HEK293 (cell line): ENCODE measurements around the gene ERICH4.
A peak's percentile ranks its signal among the peaks of the same experiment; 100 is the strongest.

Experiments used
- CTCF ChIA-PET: fragments of 350-600 bp; formaldehyde crosslinking; extraction: SDS; loops from one replicate; lab custom pipeline; 2021; ENCODE audit warnings: antibody characterized with exemption; lab: Yijun Ruan, JAX
- POLR2A ChIA-PET: fragments of 300-600 bp; formaldehyde crosslinking; extraction: SDS; loops from one replicate; lab custom pipeline; 2020; ENCODE audit warnings: antibody characterized with exemption, inconsistent platforms; lab: Yijun Ruan, JAX
- H3K27ac ChIP-seq: fragments of 200-500 bp; sonication (Bioruptor generic); 2 replicates; pipeline ENCODE4 v1.5.1; 2014; ENCODE audit warnings: low read depth, low read length, control low read depth, inconsistent platforms; ENCODE audit errors: extremely low read depth
- H3K36me3 ChIP-seq, 2 experiments: fragments of 200-500 bp in 1 of 2; sonication (Bioruptor generic) in 1 of 2; 1 replicate in 1 of 2; 2 replicates in 1 of 2; pipeline ENCODE4 v1.5.1; 2014 to 2017; ENCODE audit warnings: inconsistent platforms in 2 of 2, low read length in 2 of 2; ENCODE audit not compliant: control insufficient read depth in 2 of 2, insufficient read depth in 1 of 2
- H3K4me1 ChIP-seq: fragments of 200-500 bp; sonication (Bioruptor generic); 2 replicates; pipeline ENCODE4 v1.5.1; 2014; ENCODE audit warnings: mild to moderate bottlenecking, low read length, inconsistent platforms; ENCODE audit not compliant: control insufficient read depth, insufficient read depth
- H3K4me3 ChIP-seq: 2 replicates; pipeline ENCODE4 v1.5.1; 2011; ENCODE audit warnings: low read depth, mild to moderate bottlenecking, control low read depth, low read length, moderate library complexity
- H3K9me3 ChIP-seq: fragments of 200-500 bp; sonication (Bioruptor generic); 2 replicates; pipeline ENCODE4 v1.5.1; 2014; ENCODE audit warnings: low read depth, low read length, inconsistent platforms; ENCODE audit not compliant: control insufficient read depth, insufficient read depth
- BCL11A ChIP-seq: fragments of 450-650 bp; formaldehyde crosslinking; IDR thresholded peaks from 2 replicates; pipeline ENCODE4 v1.5.1; 2016; ENCODE audit warnings: low read depth, missing biosample characterization, missing genetic modification characterization
- GLI2 ChIP-seq: fragments of 450-650 bp; formaldehyde crosslinking; IDR thresholded peaks from 2 replicates; pipeline ENCODE4; 2017; ENCODE audit warnings: missing biosample characterization, missing genetic modification characterization, low read depth, borderline replicate concordance
- HOXA7 ChIP-seq: sonication (generic); formaldehyde crosslinking; IDR thresholded peaks from 2 replicates; pipeline ENCODE4 v1.8.1; 2022; ENCODE audit warnings: missing genetic modification reagents, borderline replicate concordance
- SCRT1 ChIP-seq: fragments of 450-650 bp; formaldehyde crosslinking; IDR thresholded peaks from 2 replicates; pipeline ENCODE4 v1.5.1; 2016; ENCODE audit warnings: missing biosample characterization, missing genetic modification characterization, borderline replicate concordance
- SCRT2 ChIP-seq: fragments of 450-650 bp; formaldehyde crosslinking; IDR thresholded peaks from 2 replicates; pipeline ENCODE4 v1.5.1; 2016; ENCODE audit warnings: missing biosample characterization, missing genetic modification characterization
- ZBTB1 ChIP-seq: fragments of 450-650 bp; formaldehyde crosslinking; IDR thresholded peaks from 2 replicates; pipeline ENCODE4 v1.5.1; 2016; ENCODE audit warnings: missing biosample characterization, missing genetic modification characterization
- ZBTB20 ChIP-seq: fragments of 450-650 bp; formaldehyde crosslinking; IDR thresholded peaks from 2 replicates; pipeline ENCODE4 v1.5.1; 2016; ENCODE audit warnings: missing biosample characterization, missing genetic modification characterization
- ZNF112 ChIP-seq: fragments of 450-650 bp; formaldehyde crosslinking; IDR thresholded peaks from 2 replicates; pipeline ENCODE4 v1.5.0; 2017; ENCODE audit warnings: missing biosample characterization, missing genetic modification characterization
- ZNF169 ChIP-seq: fragments of 450-650 bp; formaldehyde crosslinking; IDR thresholded peaks from 2 replicates; pipeline ENCODE4 v1.5.1; 2016; ENCODE audit warnings: missing biosample characterization, missing genetic modification characterization
- ZNF280D ChIP-seq: fragments of 450-650 bp; formaldehyde crosslinking; IDR thresholded peaks from 2 replicates; pipeline ENCODE4 v1.5.1; 2016; ENCODE audit warnings: missing biosample characterization, missing genetic modification characterization
- ZNF391 ChIP-seq: fragments of 450-650 bp; formaldehyde crosslinking; IDR thresholded peaks from 2 replicates; pipeline ENCODE4 v1.5.1; 2016; ENCODE audit warnings: low read depth, missing biosample characterization, missing genetic modification characterization, borderline replicate concordance
- ZNF529 ChIP-seq: fragments of 450-650 bp; formaldehyde crosslinking; IDR thresholded peaks from 2 replicates; pipeline ENCODE4 v1.5.1; 2017; ENCODE audit warnings: missing genetic modification characterization, missing biosample characterization; ENCODE audit not compliant: insufficient replicate concordance
- ZNF560 ChIP-seq: fragments of 450-650 bp; formaldehyde crosslinking; IDR thresholded peaks from 2 replicates; pipeline ENCODE4 v1.5.1; 2017; ENCODE audit warnings: missing biosample characterization, missing genetic modification characterization, borderline replicate concordance
- ZNF610 ChIP-seq: fragments of 450-650 bp; formaldehyde crosslinking; IDR thresholded peaks from 2 replicates; pipeline ENCODE4 v1.5.1; 2016; ENCODE audit warnings: missing biosample characterization, missing genetic modification characterization, borderline replicate concordance
- ZNF626 ChIP-seq: fragments of 450-650 bp; sonication (Bioruptor Pico); formaldehyde crosslinking; IDR thresholded peaks from 2 replicates; pipeline ENCODE4 v1.5.1; 2018; ENCODE audit warnings: missing biosample characterization, missing genetic modification characterization, inconsistent platforms
- ZSCAN16 ChIP-seq: fragments of 450-650 bp; formaldehyde crosslinking; IDR thresholded peaks from 2 replicates; pipeline ENCODE4 v1.5.1; 2016; ENCODE audit warnings: missing biosample characterization, missing genetic modification characterization
- TF ChIP-seq, protein P1 (sequence below): fragments of 450-650 bp; formaldehyde crosslinking; IDR thresholded peaks from 2 replicates; pipeline ENCODE4 v1.5.1; 2017; ENCODE audit warnings: missing biosample characterization, missing genetic modification characterization
- TF ChIP-seq, protein P2 (sequence below): fragments of 450-650 bp; formaldehyde crosslinking; IDR thresholded peaks from 2 replicates; pipeline ENCODE4 v1.5.1; 2016; ENCODE audit warnings: missing biosample characterization, missing genetic modification characterization

The ERICH4 gene

DNA sequence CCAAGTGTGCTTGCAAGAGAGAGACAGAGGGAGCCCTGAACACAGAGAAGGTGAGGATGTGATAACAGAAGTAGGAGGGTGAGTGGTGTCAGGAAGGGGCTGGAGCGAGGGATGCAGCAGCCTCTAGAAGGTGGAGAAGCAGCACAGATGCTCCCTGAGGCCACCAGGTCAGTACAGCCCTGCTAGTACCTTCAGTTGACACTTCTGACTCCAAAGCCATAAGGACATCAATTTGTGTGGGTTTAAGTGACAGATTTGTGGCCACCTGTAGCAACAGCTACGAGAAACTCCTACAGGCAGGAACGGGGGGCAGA lies 6.9 kb downstream of the ERICH4 start:
- Histone ChIP-seq H3K4me1 (no peaks in the 10 kb centered on the region), H3K4me3 (no peak overlapping the region), H3K27ac (no peak overlapping the region), H3K36me3 (no peaks in the 10 kb centered on the region), H3K9me3 (no peaks in the 10 kb centered on the region)
- ChIA-PET POLR2A (no interaction called here), CTCF (interaction anchor here (0.6 to 10.4 kb wide), 33 partner anchors 8 to 418 kb away, joined by 3 to 433 read pairs (median 5); partner anchors contain the start of genes B3GNT8 and DMAC2)
- no peak for TF ChIP-seq GLI2 (tag by site-specific recombination)
- TF ChIP-seq, protein P1, sequence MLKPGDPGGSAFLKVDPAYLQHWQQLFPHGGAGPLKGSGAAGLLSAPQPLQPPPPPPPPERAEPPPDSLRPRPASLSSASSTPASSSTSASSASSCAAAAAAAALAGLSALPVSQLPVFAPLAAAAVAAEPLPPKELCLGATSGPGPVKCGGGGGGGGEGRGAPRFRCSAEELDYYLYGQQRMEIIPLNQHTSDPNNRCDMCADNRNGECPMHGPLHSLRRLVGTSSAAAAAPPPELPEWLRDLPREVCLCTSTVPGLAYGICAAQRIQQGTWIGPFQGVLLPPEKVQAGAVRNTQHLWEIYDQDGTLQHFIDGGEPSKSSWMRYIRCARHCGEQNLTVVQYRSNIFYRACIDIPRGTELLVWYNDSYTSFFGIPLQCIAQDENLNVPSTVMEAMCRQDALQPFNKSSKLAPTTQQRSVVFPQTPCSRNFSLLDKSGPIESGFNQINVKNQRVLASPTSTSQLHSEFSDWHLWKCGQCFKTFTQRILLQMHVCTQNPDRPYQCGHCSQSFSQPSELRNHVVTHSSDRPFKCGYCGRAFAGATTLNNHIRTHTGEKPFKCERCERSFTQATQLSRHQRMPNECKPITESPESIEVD (tag by site-specific recombination), result no peak
- peak; percentile 60 for TF ChIP-seq SCRT2 (tag by site-specific recombination)
- TF ChIP-seq ZNF560 (tag by site-specific recombination), result no peak
- no peak for TF ChIP-seq ZNF112 (tag by site-specific recombination)

DNA sequence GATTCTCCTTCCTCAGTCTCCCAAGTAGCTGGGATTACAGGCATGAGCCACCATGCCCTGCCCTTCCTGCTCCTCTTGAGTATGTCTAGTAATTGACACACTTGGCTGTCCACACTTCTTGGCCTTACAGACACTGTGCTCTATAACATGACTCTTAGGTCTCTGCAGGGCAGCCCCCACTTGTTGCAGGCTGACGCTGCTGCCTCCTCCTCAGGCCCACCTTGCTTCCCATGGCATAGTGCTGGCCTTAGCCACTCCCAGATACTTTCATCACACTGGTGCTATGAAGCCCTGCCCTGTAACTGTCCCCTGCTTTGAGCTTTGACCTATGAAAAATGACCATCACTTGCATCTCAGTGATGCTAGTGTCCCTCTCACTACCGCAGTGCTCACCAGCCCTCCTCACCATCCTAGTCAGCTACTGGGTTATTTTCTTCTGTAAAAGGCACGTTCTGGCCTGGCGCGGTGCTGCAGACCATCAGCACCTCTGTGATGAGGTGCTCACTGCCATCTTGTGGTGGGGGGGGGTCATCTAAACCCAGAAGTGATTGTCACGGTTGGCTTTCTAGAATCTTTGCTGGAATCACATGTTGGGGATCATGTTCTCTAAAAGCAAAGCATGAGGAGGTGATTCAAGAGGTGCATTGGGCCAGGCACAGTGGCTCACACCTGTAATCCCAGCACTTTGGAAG lies 9.8 kb downstream of the ERICH4 start:
- CTCF ChIA-PET, result interaction anchor here (0.9 to 10.4 kb wide), 5 partner anchors 13 to 143 kb away, joined by 3 to 433 read pairs (median 3); partner anchors contain the start of gene DMAC2

GRCh38 chr19:41455936-41456335 lies 13.0 kb downstream of the ERICH4 start:
- H3K9me3 ChIP-seq, result 0 out of 2 replicates have a peak, but pooled peaks cover 2% of the 10 kb centered on the region
- CTCF ChIA-PET, result interaction anchor here (0.6 to 2.8 kb wide), 9 partner anchors 15 to 268 kb away, joined by 3 to 24 read pairs (median 3); no protein-coding TSS in a partner anchor
- POLR2A ChIA-PET, result interaction anchor here (1.0 kb wide), 1 partner anchor 16 kb away, joined by 4 read pairs; the partner anchor contains the start of gene DMAC2
- no peak overlapping the region for H3K4me3 ChIP-seq
- no peaks in the 10 kb centered on the region for H3K4me1 ChIP-seq
- H3K27ac ChIP-seq, result no peak overlapping the region
- no peaks in the 10 kb centered on the region for H3K36me3 ChIP-seq
- TF ChIP-seq ZNF626 (no peak), ZNF280D (no peak), ZNF529 (tag by site-specific recombination) (no peak), HOXA7 (CRISPR knock-in tag) (no peak), ZNF610 (tag by site-specific recombination) (no peak), ZBTB1 (tag by site-specific recombination) (no peak), BCL11A (no peak), ZNF391 (no peak), ZBTB20 (tag by site-specific recombination) (no peak), ZSCAN16 (tag by site-specific recombination) (no peak)
- TF ChIP-seq, protein P1 (tag by site-specific recombination), result no peak

More for the DNA sequence above, 9.8 kb downstream of the ERICH4 start:
- Histone ChIP-seq H3K36me3 (no peaks in the 10 kb centered on the region), H3K27ac (no peak overlapping the region), H3K4me3 (no peak overlapping the region), H3K4me1 (no peaks in the 10 kb centered on the region), H3K9me3 (0 out of 2 replicates have a peak, but pooled peaks cover 2% of the 10 kb centered on the region)
- POLR2A ChIA-PET, result interaction anchor here (0.6 kb wide), 2 partner anchors 20 to 615 kb away, joined by 4 to 5 read pairs; no protein-coding TSS in a partner anchor
- TF ChIP-seq ZNF169 (tag by site-specific recombination), result no peak
- TF ChIP-seq SCRT2 (tag by site-specific recombination), result peak; percentile 95
- peak; percentile 91 for TF ChIP-seq SCRT1 (tag by site-specific recombination)
- TF ChIP-seq, protein P2, sequence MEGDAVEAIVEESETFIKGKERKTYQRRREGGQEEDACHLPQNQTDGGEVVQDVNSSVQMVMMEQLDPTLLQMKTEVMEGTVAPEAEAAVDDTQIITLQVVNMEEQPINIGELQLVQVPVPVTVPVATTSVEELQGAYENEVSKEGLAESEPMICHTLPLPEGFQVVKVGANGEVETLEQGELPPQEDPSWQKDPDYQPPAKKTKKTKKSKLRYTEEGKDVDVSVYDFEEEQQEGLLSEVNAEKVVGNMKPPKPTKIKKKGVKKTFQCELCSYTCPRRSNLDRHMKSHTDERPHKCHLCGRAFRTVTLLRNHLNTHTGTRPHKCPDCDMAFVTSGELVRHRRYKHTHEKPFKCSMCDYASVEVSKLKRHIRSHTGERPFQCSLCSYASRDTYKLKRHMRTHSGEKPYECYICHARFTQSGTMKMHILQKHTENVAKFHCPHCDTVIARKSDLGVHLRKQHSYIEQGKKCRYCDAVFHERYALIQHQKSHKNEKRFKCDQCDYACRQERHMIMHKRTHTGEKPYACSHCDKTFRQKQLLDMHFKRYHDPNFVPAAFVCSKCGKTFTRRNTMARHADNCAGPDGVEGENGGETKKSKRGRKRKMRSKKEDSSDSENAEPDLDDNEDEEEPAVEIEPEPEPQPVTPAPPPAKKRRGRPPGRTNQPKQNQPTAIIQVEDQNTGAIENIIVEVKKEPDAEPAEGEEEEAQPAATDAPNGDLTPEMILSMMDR, result peak; percentile 37; the same call in 1 of the 2 replicates
